Tongue (tissue), 2 donors: Measurements from ENCODE around the gene LRCOL1. TPM values are rescaled to one million over a fixed set of nuclear protein-coding genes. Genes with fewer than 3 reads are reported as not detected.

Source experiments
- DNase-seq: peaks from one replicate; pipeline ENCODE4 v3.0.0-alpha.2; 2015
- total RNA-seq: library from RNA; depleted of rRNA; stranded (reverse); fragments of >200 nt; gene quantifications from one replicate; pipeline ENCODE4 v1.2.3, GENCODE V29; 2014

Gene LRCOL1
- total RNA-seq, 1 donor from 2014 or later, result not detected

DNA sequence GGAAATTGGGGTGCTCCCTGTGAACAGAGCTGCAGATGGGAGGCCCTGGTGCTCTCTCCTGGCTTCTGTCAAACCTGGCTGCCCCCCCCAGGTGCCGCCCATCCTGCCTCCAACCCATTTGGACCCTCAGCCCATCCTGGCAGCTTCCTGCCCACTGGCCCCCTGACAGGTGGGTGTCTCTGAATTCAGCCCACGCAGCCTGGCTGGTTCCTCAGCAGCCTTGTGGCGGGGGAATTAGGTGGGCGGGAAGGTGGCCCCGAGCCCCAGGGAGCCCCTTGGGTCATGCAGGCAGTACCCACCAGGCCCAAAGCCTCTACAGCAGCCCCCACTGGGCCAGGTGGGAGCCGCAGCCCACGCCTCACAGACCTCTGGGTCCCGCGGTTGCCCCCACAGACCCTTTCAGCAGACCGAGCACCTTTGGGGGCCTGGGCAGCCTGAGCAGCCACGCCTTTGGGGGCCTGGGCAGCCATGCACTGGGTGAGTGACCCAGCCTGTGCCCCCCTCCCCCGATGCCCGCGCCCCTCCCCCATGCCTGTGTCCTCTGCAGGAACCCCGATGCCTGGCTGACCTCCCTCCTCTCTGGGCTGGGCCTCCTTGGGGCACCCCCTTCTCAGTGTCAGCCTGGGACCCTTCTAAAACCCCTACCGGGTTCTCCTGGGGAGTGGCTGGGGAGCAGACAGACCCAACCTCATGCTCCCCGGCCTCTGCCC lies 28.9 kb downstream of the LRCOL1 start:
- no peak for DNase-seq

- no peak for DNase-seq
These were observed 29.6 kb downstream of the LRCOL1 start for GRCh38 chr12:132580701-132581292.

DNA sequence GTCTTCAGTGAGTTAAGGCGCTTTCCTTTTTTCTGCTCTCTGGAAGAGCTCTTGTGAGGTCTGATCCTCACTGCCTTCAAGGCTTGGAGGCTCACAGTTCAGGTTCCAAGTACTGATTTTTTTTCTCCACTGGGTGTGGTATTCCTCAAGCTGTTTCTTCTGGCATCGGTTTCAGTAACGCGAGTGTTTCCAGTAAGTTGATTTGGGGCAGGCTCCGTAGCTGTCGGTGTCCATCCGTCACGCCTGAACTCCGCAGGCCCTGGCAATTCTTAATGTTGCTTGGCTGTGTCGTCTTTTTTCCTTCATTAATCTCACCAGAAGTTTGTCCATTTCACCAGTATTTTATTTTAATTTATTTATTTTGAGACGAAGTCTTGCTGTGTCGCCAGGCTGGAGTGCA lies 30.6 kb downstream of the LRCOL1 start:
- peak; percentile 88 for DNase-seq

GRCh38 chr12:132578826-132579225 lies 31.6 kb downstream of the LRCOL1 start:
- no peak for DNase-seq

GRCh38 chr12:132578118-132578517 lies 32.3 kb downstream of the LRCOL1 start:
- no peak for DNase-seq

GRCh38 chr12:132577191-132577920 lies 33.0 kb downstream of the LRCOL1 start:
- no peak for DNase-seq

- DNase-seq, result no peak
These were observed 33.7 kb downstream of the LRCOL1 start for GRCh38 chr12:132576701-132577100.

DNA sequence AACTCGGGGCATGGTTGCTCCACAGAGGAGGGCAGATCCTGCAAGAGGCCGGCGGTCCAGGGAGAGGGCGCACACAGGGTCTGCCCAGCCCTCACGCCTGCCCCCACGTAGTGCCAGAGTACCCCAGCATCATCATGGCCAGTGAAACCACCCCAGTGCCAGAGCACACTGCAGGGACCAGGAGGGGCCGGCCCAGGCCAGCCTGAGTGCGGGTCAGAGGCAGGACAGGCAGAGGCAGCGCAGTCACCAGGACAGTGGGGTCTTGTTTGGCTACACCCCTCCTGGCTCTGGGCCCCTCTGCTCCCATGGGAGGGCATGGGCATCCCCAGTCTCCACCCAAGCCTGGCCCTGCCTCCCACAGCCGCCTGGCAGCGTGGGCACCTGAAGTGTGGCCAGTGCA lies 34.7 kb downstream of the LRCOL1 start:
- DNase-seq, result no peak

- DNase-seq, result no peak
These were observed 35.9 kb downstream of the LRCOL1 start for GRCh38 chr12:132574271-132574996.

DNA sequence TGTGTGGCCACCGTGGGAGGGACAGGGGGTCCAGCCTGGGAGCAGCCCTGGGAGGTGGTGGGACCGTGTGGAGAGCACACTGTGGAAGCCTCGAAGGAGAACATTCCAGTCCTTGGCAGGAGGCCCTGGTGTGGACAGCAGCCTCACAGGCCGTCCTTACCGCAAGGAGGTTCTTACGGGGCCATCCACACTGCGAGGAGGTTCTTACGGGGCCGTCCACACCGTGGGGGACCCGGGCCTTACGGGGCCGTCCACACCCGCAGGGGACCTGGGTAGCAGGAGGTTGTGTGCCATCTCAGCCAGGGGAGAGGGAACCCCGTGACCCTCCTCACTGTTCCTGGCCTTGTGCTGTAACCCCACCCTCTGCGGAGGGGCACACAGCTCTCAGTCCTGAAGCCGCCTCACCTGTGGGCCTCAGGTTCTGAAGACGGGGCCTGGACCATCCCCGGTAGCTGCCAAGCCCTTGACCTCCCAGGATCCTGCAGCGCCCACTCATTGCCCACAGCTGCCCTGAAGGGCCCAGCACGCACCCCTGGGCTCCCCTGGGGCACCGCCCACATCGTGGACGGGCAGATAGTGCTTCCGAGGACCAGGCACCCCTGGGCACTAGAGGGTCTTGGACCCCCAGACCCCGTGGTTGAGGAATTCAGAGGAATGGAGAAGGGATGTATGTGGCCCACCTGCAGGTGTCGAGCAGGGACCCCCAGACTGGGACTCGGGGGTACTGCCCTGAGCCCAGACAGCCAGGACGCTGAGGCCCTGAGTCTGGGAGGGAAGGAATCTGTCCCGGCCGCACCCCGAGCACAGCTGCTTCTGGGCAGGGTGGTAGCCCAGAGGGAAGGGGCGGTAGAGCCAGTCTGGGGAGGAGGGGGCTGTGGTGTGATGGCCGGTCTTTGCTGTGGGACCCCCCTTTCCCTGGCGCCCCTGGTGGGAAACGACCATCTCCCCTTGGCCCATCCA lies 37.3 kb downstream of the LRCOL1 start:
- DNase-seq, result no peak

DNA sequence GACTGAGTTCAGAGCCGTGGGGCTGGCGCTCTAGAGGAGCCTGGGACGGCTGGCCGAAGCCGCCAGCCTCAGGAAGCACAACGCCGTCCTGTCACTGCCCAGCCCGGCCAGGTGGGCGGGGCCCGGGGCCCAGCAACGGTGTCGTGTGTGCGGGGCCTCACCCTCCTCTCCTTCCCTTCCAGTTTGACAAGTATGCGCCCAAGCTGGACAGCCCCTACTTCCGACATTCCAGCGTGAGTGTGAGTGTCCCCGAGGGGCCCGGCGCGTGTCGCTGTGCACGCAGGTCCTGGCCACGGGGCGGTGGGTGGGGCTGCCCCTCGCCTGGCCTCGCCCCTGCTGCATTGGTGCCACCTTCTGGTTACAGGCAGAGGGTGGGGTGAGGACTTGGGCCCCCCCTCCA lies 38.3 kb downstream of the LRCOL1 start:
- peak; percentile 19 for DNase-seq

DNA sequence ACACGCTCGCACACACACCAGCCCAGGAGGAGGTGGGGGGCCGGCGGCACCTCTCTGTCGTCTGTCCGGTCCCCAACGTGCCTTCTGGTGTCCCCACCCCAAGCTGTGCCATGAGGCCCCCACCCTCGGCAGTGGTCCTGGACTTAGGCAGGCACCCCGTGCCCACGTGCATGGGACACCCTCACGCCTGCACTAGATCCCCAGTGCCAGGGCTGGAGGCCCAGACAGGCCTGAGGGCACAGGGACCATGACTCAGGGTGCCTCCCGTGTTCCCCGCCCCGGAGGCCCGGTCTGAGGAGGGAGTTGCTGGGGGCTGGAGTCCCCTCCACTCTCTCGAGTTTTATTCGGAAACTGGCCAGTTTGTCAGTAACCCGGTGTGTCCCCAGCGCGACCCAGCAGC lies 38.8 kb downstream of the LRCOL1 start:
- no peak for DNase-seq

DNA sequence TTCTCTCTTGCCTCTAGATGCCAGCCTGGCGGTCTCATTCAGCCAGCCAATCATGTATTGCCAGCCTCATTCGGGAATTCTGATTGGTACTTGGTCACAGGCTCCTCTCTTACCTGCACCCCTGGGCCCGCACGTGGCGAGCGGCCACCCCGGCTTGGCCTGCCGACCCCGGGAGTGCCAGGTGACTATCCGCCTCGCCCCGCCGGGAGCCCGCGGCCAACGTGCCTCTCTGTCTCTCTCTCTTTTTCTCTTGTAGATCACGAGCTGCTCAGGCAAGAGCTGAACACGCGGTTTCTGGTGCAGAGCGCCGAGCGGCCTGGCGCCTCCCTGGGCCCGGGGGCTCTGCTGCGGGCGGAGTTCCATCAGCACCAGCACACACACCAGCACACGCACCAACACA lies 39.3 kb downstream of the LRCOL1 start:
- DNase-seq, result no peak

DNA sequence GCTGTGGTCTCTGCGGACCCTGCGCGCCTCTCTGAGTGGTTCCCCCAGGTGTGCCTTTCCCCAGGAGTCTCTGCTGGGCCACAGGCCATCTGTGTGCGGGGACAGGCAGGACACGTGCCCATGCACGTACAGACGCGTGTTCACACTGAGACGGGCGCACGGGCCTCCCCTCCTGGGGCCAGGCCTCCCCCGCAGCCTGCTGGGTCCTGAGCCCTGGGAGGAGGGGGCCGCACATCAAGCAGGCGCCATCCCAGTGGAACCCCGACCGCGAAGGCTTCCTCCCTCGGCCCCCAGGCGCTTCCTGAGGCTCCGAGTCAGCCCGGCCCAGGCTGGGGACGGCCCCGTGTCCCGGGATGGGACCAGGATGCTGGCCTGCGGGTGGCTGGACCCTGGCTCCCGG lies 39.7 kb downstream of the LRCOL1 start:
- no peak for DNase-seq

- DNase-seq, result no peak
These were observed 40.4 kb downstream of the LRCOL1 start for GRCh38 chr12:132569856-132570480.

DNA sequence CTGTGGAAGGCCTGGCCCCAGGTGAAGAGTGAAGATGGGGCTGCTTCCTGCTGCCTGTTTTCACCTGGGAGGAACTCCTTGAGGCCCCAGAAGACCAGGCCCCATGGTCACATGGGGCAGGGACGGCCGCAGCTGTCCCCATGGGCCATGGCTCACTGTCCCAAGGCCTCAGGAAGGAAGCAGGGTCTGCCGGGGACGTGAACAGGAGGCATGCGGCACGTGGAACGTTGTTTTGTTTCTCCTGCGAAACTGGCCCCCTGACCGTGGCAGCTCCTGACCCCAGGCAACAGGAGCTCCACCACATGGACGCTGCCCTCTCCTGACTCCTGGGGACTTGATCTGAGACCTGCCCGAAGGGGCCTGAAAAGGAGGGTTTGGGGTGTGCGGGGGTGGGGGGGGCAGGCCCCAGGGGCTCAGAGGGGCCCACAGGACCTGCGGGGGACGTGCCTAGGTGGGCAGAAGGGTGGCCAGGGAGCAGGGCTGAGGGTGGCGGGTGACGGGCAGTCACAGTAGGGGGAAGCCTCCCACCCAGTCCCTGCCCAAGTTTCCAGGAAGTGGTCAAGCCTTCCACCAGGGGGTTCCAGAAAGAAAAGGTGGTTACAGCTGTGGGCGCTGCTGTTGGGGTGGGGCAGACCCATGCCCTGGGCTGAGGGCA lies 41.4 kb downstream of the LRCOL1 start:
- DNase-seq, result no peak

- DNase-seq, result no peak
These were observed 42.1 kb downstream of the LRCOL1 start for GRCh38 chr12:132568301-132568700.

- no peak for DNase-seq
These were observed 43.8 kb downstream of the LRCOL1 start for GRCh38 chr12:132566516-132567131.

- no peak for DNase-seq
These were observed 45.0 kb downstream of the LRCOL1 start for GRCh38 chr12:132565365-132565764.

DNA sequence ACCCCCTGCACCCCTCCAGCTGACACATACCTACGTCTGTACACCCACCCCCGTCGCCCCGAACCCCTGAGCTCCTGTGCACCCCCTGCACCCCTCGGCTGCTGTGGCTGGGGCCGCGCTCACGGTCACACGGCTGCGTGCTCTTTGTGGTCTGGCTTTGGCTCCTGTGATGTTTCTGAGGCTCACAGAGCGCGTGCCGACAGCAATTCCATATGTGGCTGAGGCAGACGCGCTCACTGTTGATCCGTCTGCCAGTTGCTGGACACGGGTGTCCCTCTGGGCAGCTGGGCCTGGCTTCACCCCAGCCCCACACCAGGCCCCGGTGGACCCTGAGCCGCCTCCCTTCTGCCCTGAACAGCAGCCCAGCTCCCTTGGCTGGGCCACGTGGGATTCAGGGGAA lies 46.5 kb downstream of the LRCOL1 start:
- no peak for DNase-seq
